D721Med (cell line): Measurements from ENCODE around the gene NELFB.

Source experiments
- DNase-seq: peaks from one replicate; pipeline ENCODE4 v3.0.0; 2011; ENCODE audit warnings: low spot score; ENCODE audit not compliant: insufficient read length
- FAIRE-seq: peaks from 2 replicates; lab custom pipeline; 2011; peaks lifted over from hg19 to GRCh38; lab: Jason Lieb, UNC
- TF ChIP-seq, protein P1 (sequence below): IDR thresholded peaks from 2 replicates; pipeline ENCODE4 v1.5.1; 2012; ENCODE audit warnings: mild to moderate bottlenecking, control low read depth; ENCODE audit not compliant: insufficient read depth; ENCODE audit errors: missing control alignments

NELFB gene

GRCh38 chr9:137254624-137255447 is at the start of gene NELFB:
NELFB (plus strand) TSS chr9:137255327.
- FAIRE-seq = no peak
- TF ChIP-seq, protein P1, sequence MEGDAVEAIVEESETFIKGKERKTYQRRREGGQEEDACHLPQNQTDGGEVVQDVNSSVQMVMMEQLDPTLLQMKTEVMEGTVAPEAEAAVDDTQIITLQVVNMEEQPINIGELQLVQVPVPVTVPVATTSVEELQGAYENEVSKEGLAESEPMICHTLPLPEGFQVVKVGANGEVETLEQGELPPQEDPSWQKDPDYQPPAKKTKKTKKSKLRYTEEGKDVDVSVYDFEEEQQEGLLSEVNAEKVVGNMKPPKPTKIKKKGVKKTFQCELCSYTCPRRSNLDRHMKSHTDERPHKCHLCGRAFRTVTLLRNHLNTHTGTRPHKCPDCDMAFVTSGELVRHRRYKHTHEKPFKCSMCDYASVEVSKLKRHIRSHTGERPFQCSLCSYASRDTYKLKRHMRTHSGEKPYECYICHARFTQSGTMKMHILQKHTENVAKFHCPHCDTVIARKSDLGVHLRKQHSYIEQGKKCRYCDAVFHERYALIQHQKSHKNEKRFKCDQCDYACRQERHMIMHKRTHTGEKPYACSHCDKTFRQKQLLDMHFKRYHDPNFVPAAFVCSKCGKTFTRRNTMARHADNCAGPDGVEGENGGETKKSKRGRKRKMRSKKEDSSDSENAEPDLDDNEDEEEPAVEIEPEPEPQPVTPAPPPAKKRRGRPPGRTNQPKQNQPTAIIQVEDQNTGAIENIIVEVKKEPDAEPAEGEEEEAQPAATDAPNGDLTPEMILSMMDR = no peak
- DNase-seq = peak; percentile 100

DNA sequence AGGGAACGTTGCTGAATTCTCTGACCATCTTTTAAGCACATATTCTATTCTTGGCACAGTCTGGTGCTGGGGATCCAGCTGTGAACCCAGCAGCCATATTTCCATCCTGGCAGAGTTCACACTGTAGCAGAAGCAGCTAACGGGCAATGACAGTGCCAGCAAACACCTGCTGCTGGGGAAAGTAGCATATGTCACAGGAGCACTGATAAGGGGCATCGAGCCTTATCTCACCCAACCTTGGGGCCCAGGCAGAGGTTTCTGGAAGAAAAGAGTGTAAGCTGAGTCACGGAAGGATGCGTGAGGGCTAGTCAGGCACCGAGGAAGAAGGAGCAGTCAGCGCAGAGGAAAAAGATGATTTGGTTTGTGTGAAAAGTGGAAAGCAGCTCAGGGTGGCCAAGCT is 48.5 kb upstream of the NELFB start:
- DNase-seq (no peak), FAIRE-seq (no peak)
- TF ChIP-seq, protein P1 = no peak

- DNase-seq (no peak), FAIRE-seq (no peak)
- TF ChIP-seq, protein P1 = no peak
These were observed 43.6 kb upstream of the NELFB start for GRCh38 chr9:137211532-137211931.

DNA sequence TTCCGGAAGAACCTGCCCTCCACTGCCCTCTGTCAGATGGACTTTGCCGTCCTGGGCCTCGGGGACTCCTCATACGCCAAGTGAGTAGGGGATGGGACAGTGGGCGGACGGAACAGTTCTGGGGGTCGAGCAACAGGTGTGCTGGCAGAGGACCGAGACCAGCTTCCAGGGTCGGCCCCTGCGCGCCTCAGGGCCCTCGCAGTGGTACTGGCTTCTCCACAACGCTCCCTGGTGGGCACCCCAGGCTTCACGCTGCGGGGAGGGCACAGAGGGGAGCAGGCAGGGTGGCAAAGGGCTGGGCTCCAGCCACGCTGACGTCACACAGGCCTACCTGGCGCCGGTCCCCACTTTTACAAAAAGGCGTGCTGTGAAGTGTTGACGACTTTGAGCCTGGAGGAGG is 42.6 kb upstream of the NELFB start:
- DNase-seq = no peak
- TF ChIP-seq, protein P1 = no peak
- no peak for FAIRE-seq

DNA sequence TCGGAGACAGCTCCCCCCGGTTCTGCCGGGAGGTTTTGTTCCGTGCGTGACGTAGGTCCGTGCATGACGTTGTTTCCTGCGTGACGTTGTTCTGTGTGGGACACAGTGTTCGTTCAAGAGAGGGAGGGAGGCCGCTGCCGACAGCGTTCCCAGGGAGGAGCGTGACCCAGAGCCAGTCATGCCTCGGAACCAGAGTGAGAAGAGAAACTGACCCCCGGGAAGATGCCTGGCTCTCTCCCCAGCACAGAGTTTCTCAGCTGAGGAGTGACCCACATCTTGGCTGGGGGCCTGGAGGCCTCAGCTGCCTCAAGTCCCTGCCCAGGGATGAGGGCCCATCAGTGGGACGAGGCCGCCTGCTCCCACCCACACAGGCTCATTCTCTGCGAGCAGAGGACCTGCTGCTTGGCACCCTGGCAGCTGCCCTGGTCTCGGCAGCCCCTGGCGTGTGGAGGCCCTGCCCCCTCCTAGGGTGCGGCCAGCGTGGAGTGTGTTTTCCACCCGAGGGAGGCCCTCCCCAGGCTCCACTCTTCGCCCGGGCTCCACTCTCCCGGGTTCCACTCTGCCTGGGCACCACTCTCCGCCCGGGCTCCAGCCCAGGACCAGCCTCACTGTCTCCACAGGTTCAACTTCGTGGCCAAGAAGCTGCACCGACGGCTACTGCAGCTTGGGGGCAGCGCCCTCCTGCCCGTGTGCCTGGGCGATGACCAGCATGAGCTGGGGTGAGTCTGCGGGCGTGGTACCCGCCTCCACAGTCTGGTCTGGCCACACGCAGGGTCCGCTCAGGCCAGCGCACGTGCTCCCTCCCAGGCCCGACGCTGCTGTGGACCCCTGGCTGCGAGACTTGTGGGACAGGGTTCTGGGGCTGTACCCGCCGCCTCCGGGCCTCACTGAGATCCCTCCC is 41.7 kb upstream of the NELFB start:
- TF ChIP-seq, protein P1 = no peak
- no peak for DNase-seq
- FAIRE-seq = no peak

DNA sequence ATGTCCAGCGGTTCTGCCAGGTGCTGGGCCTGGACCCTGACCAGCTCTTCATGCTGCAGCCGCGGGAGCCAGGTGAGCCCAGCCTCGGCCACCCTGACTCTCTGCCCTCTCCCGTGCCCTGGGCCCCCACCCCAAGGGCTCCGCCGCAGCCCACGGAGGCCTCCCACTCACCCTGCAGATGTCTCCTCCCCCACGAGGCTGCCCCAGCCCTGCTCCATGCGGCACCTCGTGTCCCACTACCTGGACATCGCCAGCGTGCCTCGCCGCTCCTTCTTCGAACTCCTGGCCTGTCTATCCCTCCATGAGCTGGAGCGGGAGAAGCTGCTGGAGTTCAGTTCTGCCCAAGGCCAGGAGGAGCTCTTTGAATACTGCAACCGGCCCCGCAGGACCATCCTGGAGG is 40.5 kb upstream of the NELFB start:
- DNase-seq = no peak
- no peak for FAIRE-seq
- TF ChIP-seq, protein P1 = no peak
